ENCODE results near the gene GPX2. TPM values are rescaled to one million over a fixed set of nuclear protein-coding genes. Genes with fewer than 3 reads are reported as not detected.

GPX2 gene
- total and polyA plus RNA-seq, 2 donors (not counting 3 experiments of a cell fraction or from before 2014, with no cell fraction given): not detected

- Histone ChIP-seq H3K9me3 (replicated peaks; ENCODE audit: control insufficient read depth, insufficient read depth, low read length) (no peaks in the 10 kb centered on the region), H3K79me2 (ENCODE audit: control insufficient read depth, insufficient read depth, low read length) (no peaks in the 10 kb centered on the region), H3K27ac (ENCODE audit: insufficient read depth, low read depth, low read length) (no peak overlapping the region), H3K9me1 (replicated peaks; ENCODE audit: control insufficient read depth, extremely low read depth, insufficient read depth, low read length) (no peaks in the 10 kb centered on the region), H3K27me3 (ENCODE audit: control insufficient read depth in 2 of 2, insufficient read depth in 2 of 2, low read length in 2 of 2) (no peaks in the 10 kb centered on the region), H3K4me1 (ENCODE audit: control insufficient read depth, extremely low read depth, insufficient read depth, low read length) (no peaks in the 10 kb centered on the region), H3K36me3 (ENCODE audit: control insufficient read depth in 2 of 2, extremely low read depth in 1 of 2, insufficient read depth in 2 of 2, low read length in 2 of 2) (peaks cover 0 to 20% of the 10 kb centered on the region in 2 experiments), H2AFZ (ENCODE audit: low read depth, low read length) (no peak overlapping the region), H3K4me2 (ENCODE audit: insufficient read depth, low read length) (no peak overlapping the region), H3K4me3 (replicated peaks in 1 of 3; ENCODE audit: insufficient read depth in 1 of 3, low read depth in 1 of 3, low read length in 3 of 3) (no peak overlapping the region), H4K20me1 (replicated peaks; ENCODE audit: control insufficient read depth, extremely low read depth, insufficient read depth, low read length) (no peaks in the 10 kb centered on the region), H3K9ac (replicated peaks; ENCODE audit: extremely low read depth, insufficient read depth, low read length) (no peak overlapping the region)
- ChIA-PET CTCF (no interaction called here), POLR2A (no interaction called here)
- no peak for DNase-seq (ENCODE audit: low read depth, low spot score)
- BruUV-seq (replicated peaks): no TSS peak
- no peak for FAIRE-seq
- intact Hi-C loops (cut with micrococcal nuclease): no loop called here
- dilution Hi-C loops (cut with MboI; ENCODE audit: extremely low pct_ligation_motif_present, low sequenced_read_pairs): no loop called here
- TF ChIP-seq GATA2 (IDR thresholded peaks at IDR 0.05; ENCODE audit: insufficient read depth, insufficient read length, low read depth, low read length) (no peak), MAX (IDR thresholded peaks at IDR 0.05; ENCODE audit: insufficient read depth, insufficient read length) (no peak)
Measured at GRCh38 chr14:64954491-64955240, 12.1 kb upstream of the GPX2 start.

- Histone ChIP-seq H3K79me2 (ENCODE audit: control insufficient read depth, insufficient read depth, low read length) (no peaks in the 10 kb centered on the region), H3K4me2 (ENCODE audit: insufficient read depth, low read length) (no peak overlapping the region), H4K20me1 (replicated peaks; ENCODE audit: control insufficient read depth, extremely low read depth, insufficient read depth, low read length) (no peaks in the 10 kb centered on the region), H3K4me1 (ENCODE audit: control insufficient read depth, extremely low read depth, insufficient read depth, low read length) (no peaks in the 10 kb centered on the region), H3K4me3 (replicated peaks in 1 of 3; ENCODE audit: insufficient read depth in 1 of 3, low read depth in 1 of 3, low read length in 3 of 3) (no peak overlapping the region), H2AFZ (ENCODE audit: low read depth, low read length) (no peak overlapping the region), H3K27ac (ENCODE audit: insufficient read depth, low read depth, low read length) (no peak overlapping the region), H3K27me3 (ENCODE audit: control insufficient read depth in 2 of 2, insufficient read depth in 2 of 2, low read length in 2 of 2) (no peaks in the 10 kb centered on the region), H3K9me3 (replicated peaks; ENCODE audit: control insufficient read depth, insufficient read depth, low read length) (no peaks in the 10 kb centered on the region), H3K9ac (replicated peaks; ENCODE audit: extremely low read depth, insufficient read depth, low read length) (no peak overlapping the region), H3K9me1 (replicated peaks; ENCODE audit: control insufficient read depth, extremely low read depth, insufficient read depth, low read length) (no peaks in the 10 kb centered on the region), H3K36me3 (ENCODE audit: control insufficient read depth in 2 of 2, extremely low read depth in 1 of 2, insufficient read depth in 2 of 2, low read length in 2 of 2) (peaks cover 0 to 21% of the 10 kb centered on the region in 2 experiments)
- intact Hi-C loops (cut with micrococcal nuclease): no loop called here
- ChIA-PET CTCF (interaction anchor here (1.2 to 1.4 kb wide), 2 partner anchors 12 to 43 kb away, joined by 3 to 6 read pairs; no protein-coding TSS in a partner anchor), POLR2A (interaction anchor here (1.1 kb wide), 1 partner anchor 33 kb away, joined by 3 read pairs; no protein-coding TSS in a partner anchor)
- DNase-seq (ENCODE audit: low read depth, low spot score): no peak
- no peak for FAIRE-seq
- TF ChIP-seq JUN (IDR thresholded peaks at IDR 0.05; ENCODE audit: borderline replicate concordance, insufficient read depth, insufficient read length, low read depth): no peak
- TF ChIP-seq POLR2A (IDR thresholded peaks at IDR 0.05; ENCODE audit: low read depth, low read length): no peak
- no peak for TF ChIP-seq EZH2 (IDR thresholded peaks at IDR 0.05; ENCODE audit: borderline replicate concordance, low read depth, low read length, severe bottlenecking)
- TF ChIP-seq CTCF (IDR thresholded peaks at IDR 0.05; ENCODE audit: extremely low read depth in 1 of 2, insufficient read depth in 1 of 2, low read depth in 1 of 2, low read length in 2 of 2): no peak
- no peak for TF ChIP-seq FOS (IDR thresholded peaks at IDR 0.05; ENCODE audit: borderline replicate concordance, insufficient read depth, low read length)
- no peak for TF ChIP-seq POLR2AphosphoS5 (IDR thresholded peaks at IDR 0.05; ENCODE audit: insufficient read depth, low read depth, low read length)
- TF ChIP-seq MAX (IDR thresholded peaks at IDR 0.05; ENCODE audit: insufficient read depth, insufficient read length): no peak
- TF ChIP-seq GATA2 (IDR thresholded peaks at IDR 0.05; ENCODE audit: insufficient read depth, insufficient read length, low read depth, low read length): no peak
- no peak for TF ChIP-seq MYC (IDR thresholded peaks at IDR 0.05; ENCODE audit: low read depth, low read length)
- dilution Hi-C loops (cut with MboI; ENCODE audit: extremely low pct_ligation_motif_present, low sequenced_read_pairs): no loop called here
- no TSS peak for BruUV-seq (replicated peaks)
Measured at GRCh38 chr14:64953661-64954060, 11.1 kb upstream of the GPX2 start.
